AG08396 (cell line): Measurements from ENCODE around the gene FAS.

Experiments used
- DNase-seq: peaks from one replicate; pipeline ENCODE4 v3.0.0; 2012; ENCODE audit warnings: low spot score, mixed read lengths

FAS gene

DNA sequence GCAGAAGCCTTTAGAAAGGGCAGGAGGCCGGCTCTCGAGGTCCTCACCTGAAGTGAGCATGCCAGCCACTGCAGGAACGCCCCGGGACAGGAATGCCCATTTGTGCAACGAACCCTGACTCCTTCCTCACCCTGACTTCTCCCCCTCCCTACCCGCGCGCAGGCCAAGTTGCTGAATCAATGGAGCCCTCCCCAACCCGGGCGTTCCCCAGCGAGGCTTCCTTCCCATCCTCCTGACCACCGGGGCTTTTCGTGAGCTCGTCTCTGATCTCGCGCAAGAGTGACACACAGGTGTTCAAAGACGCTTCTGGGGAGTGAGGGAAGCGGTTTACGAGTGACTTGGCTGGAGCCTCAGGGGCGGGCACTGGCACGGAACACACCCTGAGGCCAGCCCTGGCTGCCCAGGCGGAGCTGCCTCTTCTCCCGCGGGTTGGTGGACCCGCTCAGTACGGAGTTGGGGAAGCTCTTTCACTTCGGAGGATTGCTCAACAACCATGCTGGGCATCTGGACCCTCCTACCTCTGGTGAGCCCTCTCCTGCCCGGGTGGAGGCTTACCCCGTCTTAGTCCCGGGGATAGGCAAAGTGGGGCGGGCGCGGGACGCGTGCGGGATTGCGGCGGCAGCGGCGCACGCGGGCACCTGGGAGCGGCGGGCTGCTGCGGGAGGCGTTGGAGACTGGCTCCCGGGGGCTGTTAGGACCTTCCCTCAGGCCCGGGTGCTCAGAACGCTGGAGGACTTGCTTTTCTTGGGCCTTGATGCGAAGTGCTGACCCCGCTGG, at the start of gene FAS:
Gene FAS, plus strand, starts transcription at position 415 of the 777 bp plus-strand sequence. Its CDS starts 79 bp downstream, at position 494.
- DNase-seq, result peak; percentile 77

DNA sequence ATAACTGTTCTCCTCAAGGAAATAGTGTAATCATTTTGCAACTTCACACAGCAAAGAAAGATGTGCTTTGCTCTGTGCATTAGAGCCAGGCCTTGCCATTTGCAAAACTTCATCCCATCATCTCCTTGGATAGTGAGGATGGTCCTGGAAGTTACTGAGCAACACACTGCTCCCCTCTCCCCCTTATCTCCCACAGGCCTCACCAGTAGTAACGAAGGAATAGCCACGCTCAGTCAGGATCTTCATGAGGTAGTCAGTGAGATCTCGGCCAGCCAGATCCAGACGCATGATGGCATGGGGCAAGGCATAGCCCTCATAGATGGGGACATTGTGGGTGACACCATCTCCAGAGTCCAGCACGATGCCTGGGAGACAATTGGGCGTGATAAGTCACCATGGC, 49.6 kb upstream of the FAS start:
- DNase-seq, result no peak

DNA sequence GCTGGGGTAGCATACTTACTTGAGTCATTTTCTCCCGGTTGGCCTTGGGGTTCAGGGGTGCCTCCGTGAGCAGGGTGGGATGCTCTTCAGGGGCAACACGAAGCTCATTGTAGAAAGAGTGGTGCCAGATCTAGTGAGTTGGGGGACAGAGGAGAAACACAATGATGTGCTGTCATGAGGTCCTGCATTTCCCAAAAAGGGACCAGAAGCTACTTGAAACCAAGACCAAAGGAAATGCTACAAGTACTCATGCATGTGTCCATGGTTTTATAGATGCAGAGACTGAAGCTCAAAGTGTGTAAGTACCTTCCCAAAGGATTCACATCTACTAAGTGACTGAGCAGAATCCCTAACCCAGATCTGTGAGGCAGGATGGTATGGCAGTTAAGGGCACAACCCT, 46.8 kb upstream of the FAS start:
- DNase-seq, result no peak

DNA sequence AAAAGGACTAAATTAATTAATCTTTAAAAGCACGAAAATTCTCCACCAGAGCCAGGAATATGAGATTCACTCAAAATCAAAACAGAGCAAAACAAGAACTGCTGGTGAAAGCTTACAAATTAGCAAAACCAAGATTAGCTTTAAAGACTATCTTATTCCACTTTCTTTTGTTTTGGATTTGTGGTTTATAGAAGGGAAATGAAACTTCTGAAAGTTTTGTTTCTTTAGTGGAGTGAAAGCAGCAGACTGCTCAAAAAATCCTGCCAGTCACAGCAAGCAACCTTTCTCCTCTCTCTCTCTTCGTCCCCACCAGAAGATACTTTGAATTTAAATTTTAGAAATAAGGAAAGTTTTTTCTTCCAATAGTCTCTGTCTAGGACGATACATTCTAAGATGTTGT, 45.8 kb upstream of the FAS start:
- DNase-seq, result no peak

DNA sequence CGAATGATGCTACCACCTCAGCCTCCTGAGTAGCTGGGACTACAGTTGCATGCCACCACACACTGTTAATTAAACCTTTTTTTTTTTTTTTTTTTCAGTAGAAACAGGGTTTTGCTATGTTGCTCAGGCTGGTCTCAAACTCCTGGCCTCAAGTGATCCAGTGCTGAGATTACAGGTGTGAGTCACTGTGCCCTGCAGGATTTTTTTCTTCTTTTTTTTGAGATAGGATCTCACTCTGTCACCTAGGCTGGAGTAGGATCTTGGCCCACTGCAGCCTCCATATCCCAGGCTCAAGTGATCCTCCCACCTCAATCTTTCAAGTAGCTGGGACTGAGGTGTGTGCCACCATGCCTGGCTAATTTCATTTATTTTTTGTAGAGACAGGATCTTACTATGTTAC, 44.4 kb upstream of the FAS start:
- no peak for DNase-seq

DNA sequence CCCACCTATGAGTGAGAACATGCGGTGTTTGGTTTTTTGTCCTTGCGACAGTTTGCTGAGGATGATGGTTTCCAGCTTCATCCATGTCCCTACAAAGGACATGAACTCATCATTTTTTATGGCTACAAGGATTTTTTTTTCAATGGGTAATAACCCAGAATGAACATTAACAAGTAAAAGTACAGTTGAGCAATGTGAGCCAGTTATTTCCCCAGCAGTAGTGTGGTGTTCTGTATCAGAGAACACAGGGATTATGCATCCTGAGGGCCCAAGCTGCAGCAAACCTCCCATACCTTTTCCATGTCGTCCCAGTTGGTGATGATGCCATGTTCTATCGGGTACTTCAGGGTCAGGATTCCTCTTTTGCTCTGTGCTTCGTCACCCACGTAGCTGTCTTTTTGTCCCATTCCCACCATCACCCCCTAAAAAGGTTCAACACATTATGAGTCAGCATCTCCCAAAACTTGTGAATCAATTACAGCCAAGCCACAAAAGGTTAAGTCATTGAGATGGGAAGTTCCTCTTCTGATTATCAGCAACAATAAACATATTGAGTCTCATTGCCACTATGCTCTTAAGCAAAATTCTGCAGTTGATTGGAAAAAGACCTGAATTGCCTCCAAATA, 43.5 kb upstream of the FAS start:
- DNase-seq, result no peak

DNA sequence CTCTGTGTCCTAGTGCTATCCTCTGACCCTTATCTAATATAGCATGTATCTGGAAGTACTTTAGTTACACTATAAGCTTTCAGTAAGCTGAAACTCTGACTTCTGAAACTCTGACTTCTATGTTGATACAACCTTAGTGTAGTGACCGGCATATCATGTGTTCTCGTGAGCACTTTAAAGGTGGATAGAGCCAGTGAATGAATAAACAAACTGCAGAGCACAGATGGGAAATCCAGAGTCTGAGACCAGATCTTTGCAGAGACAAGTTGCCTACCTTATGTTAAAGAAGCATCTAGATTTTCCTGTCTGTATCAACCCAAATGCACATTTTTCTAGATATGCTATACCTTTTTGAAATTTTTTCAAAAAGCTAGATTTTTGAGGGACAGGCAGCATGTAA, 41.5 kb upstream of the FAS start:
- DNase-seq, result no peak

DNA sequence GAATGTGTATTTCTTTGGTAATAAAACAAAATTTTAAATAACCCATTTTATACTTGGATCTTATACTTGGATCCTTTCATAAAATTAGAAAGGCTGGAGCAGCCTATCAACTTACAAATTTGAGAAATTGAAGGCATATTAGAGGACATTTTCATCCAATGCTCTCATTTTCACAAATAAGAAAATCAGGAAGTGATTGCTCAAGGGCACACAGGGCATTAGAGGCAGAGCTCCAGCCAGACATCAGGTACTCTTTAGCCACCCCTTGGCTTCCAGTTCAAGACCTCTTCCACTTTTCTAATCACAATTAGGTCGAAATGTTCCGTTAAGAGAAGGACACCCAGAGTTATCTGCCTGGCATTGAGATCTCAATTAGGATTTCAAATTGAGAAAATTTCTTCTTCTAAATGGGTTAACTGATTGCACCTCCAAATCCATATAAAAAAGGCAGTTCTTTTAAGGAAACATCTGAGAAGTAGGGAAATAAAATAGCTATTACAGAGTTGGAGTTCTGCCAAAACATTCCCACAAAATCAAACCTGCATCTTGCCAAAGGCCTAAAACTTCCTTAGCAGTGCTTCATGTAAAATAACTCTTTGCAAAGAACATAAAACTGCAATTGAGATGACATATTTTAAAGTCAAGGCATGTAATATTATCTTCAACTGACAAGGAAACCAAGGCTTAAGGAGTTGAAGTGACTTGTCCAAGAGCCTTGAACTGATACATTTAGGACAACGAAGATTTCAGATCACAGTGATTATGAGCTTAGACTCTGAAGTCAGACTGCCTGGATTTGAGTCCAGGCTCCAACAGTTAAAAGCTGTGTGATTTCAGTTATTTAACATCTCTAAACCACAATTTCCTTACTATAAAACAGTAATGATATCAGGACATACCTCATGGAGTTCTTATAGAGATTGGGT, 40.4 kb upstream of the FAS start:
- DNase-seq, result no peak

DNA sequence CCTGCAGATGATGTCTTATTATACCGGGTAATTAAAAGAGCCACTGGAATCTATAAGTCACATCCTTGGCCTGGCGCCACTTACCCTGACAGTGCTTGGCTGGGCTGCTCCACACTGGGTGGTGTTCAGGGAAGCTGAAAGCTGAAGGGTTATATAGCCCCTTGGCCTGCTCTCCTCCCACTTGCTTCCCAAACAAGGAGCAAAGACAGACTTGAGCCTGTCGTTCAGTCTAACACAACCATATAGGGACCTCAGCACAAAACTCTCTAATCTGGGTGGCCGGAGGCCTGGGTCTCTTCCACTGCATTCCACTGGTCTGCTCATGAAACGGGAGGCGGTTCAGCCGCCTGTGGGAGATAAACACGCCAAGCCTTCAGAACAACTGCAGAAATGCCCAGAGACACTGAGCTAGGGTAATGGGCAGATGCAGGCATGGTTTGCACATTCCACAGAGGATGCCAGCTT, 37.9 kb upstream of the FAS start, which contains the start of gene ACTA2:
Gene ACTA2, minus strand, starts transcription at position 127 of the 465 bp plus-strand sequence. CDS start 3,843 bp downstream, outside the sequence.
- DNase-seq, result peak; percentile 26

DNA sequence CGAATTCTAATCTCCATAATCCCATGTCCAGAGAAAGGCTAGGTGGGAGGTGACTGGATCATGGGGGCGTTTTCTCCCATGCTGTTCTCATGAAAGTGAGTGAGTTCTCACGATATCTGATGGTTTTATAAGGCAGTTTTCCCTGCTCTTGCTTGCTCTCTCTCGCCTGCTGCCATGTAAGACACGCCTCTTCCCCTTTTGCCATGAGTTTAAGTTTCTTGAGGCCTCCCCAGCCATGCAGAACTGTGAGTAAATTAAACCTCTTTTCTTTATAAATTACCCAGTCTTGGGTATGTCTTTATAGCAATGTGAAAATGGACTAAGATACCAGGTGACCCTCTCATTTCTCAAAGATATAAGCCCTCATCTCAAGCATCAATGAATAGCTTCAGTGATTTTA, 36.9 kb upstream of the FAS start:
- no peak for DNase-seq

DNA sequence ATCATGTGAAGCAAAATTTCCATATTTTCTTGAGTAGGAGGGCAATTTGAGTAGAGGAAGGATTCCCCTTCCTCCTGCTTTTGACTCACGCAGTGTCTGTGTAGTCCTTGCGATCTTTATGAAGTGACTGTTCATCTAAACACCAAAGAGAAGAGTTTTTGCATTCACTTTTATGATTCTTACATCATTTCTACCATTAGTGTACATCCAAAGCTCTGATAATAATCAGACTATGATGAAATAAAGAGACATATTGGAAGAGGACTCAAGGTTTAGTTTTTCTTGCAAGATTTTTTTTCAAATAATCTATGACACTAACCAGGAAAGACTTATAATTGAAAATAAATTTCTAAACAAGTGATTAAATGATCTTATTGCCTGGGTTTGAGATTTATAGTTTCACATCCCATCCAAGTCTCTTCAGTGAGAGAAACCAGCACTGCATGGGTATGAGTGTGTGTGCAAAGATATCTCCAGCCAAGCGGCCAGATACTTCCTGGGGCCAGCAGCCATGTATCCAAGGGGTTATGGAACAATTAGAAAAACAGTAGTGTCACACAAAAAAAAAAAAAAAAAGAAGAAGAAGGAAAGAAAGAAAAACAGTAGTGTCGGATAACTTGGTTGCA, 36.0 kb upstream of the FAS start:
- no peak for DNase-seq

DNA sequence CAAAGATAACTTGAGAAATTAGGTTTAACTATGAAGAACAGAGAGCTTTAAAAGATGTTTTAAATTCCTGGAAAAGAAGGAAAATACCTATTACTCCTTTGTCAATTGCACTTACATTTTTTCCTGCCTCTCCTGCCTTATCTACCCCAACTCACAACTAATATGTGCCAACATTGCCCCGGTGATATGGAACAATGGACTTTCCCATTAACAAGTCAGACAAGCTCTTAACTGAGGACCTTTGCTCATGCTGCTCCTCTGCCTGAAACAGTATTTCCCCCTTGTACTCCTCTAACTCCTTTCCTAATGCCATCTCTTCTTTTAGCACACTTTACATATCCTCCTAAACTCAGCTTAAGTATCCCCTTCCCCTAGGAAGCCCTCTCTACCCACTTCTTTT, 33.2 kb upstream of the FAS start:
- no peak for DNase-seq

DNA sequence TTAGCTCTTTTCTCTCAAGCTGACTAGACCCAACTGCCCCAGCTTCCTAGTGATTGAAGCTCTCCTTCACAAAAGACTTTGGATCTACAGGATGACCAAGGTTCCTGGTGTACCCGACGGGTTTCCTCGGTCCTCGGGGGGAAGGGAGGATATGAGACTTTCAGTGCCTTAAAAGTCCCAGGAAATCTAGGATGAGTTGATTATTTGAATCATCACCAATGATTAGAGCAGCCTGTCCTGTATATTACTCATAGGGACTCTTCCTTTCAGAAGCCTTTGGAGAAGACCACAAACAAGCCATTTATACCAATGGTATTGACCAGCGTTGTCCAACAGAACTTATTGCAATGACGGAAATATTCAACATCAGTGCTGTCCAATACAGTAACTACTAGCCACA, 31.9 kb upstream of the FAS start:
- no peak for DNase-seq

DNA sequence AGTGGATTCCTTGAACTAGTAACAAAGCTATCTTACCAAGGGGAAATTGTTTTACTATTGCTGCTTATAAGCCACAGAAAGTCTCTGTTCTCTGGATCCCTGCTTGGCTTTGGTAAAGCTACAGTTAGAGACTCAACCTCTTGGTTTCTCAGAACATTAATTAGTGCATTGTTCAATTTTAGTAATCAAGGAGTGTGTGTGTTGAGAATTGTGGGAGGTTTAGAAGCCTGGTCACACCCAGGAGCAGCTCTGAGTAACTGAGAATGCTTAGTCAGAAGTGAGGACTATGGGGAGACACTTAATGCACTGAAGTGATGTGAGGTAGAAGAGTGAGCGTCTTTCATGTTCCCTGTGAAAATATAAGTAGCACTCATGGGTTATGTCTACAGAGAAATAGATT, 29.8 kb upstream of the FAS start:
- no peak for DNase-seq

DNA sequence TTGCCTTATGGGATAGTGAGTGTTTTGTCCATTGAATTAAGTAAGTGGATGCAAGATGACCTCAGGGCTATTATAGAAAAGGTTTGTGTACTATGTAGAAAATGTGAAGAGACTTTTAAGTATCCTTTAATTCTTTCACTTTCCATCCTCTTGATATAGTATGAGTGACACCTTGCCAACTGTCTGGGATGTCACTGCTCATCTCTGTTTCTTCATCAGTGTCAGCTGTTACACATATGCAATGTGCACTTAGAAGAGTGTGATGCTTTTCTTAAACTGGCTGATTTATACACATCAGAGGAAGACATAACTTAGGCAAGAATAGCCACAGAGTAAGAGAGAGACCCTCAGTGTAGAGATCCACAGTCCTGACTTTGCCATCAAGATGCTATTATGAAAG, 29.3 kb upstream of the FAS start:
- DNase-seq, result no peak

DNA sequence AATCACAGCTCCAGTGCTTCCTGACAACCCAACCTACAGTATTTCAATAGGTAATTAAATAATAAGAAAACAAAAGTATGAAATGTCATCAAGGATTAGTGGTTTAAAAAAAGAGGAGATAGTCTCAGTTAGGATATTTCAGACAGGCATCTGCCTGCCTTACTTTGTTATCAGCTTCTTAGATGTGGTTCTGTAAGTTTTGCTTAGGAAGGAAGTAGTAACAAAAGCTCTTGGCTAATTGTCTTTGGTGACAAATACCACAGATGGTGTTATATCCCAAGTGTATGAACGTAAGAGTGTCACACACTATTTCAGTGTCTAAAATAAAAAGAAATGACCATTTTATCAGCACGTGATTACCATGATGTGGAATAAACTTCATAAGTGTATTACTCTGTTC, 28.3 kb upstream of the FAS start:
- no peak for DNase-seq

DNA sequence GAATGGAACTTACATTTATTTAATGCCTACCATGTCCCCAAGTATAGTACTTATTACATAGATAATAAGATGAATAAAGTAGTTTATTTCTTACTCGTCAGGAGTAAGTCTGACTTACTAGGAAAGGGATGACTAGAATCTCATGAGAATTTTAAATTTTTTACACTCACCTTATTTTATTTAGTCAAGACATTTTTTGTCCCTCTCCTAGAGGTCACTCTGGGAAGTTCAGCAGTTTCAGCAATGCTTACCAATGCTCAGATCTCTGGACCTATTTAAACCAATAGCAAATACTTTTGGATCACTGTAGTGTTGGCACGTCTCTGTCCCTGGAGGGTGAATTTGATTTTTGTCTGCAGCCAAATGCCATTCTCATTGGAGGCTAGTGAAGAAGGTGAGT, 27.3 kb upstream of the FAS start:
- no peak for DNase-seq

DNA sequence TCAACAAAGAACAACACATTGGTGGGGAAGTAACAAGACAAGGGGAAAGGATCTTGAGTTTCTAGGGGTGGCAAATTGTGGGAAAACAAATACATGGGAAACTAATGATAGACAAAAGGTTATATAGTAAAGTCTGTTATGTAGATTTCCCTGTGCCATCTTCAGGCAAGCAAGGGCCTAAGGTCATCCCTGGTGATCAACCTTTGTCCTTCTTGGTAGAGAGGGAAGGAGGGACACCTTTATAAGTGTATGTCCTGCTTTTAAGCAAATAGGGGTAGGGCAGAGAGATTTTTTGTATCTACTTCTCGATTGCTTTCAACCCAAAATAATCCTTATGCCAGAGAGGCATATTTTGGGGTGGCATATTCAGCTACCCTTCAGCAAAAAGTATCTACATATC, 26.2 kb upstream of the FAS start:
- no peak for DNase-seq

DNA sequence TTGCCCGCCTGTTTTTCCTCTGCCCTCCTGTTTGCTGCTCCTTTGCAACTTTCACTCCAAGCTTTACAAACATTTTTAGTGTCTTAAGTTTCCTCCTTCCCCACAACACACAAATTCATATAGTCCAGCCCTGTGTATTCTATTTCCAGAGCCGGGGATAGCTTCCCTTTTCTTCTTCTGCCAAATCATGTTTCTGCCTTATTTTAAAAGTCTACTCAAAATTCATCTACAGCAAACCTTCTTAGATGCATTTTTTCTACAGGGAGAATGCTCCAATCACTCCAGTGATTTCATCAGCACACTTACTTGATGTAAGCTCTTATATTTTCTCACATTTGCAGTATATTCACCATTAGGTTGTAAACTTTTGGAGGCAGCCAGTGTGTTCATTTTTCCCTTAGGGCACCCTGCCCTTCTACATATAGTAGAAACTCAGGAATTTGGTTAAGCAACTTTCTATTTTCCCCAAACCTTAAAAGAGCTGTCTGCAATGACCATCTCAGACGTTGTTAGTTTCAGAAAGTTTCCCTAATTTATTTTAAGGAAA, 25.7 kb upstream of the FAS start:
- no peak for DNase-seq

DNA sequence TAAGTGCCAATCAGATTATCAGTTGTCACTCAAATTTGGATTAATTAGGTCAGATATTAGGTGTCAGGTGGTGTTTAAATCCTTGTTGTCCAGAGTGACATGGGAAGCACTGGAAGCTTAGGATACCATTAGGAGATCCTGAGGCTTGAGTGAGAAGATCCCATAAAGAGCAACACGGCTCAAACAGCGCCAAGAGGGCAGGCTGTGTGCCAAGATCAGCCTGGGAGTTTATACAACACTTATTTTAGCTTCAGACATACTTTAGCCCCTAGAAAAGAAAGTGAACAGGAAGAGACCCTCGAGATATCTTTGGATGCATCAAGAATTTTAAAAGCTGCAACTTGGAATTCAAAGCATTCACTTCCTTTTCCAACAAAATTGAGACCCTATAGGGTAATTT, 23.8 kb upstream of the FAS start:
- DNase-seq, result no peak

DNA sequence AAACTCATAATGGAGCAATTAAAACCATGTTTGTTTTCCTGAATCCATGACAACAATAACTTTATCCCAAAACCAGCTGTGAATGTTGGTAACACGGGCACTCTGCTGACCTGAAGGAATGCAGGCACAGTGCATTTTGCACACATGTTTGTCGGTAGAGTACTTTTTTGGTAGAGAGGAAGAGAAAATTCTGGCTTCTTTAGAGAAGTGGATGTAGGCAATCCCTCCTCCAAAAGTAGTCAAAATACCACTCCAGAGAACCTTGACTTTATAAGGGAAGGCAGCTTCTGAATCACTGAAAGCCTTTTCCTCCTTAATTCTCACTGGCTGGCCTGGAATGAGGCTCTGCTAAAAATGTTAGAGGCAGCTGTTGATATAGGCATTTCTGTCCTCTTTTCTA, 22.2 kb upstream of the FAS start:
- DNase-seq, result no peak
